ENCODE results near the gene GOLGA5. TPM values are rescaled to one million over a fixed set of nuclear protein-coding genes. Genes with fewer than 3 reads are reported as not detected.
A peak's percentile ranks its signal among the peaks of the same experiment; 100 is the strongest.
"Not testable (repeated sequence)": the region's sequence is repeated elsewhere in the genome, so short reads cannot be mapped to it uniquely, and the experiment has no call there.

Gene GOLGA5, protein sequence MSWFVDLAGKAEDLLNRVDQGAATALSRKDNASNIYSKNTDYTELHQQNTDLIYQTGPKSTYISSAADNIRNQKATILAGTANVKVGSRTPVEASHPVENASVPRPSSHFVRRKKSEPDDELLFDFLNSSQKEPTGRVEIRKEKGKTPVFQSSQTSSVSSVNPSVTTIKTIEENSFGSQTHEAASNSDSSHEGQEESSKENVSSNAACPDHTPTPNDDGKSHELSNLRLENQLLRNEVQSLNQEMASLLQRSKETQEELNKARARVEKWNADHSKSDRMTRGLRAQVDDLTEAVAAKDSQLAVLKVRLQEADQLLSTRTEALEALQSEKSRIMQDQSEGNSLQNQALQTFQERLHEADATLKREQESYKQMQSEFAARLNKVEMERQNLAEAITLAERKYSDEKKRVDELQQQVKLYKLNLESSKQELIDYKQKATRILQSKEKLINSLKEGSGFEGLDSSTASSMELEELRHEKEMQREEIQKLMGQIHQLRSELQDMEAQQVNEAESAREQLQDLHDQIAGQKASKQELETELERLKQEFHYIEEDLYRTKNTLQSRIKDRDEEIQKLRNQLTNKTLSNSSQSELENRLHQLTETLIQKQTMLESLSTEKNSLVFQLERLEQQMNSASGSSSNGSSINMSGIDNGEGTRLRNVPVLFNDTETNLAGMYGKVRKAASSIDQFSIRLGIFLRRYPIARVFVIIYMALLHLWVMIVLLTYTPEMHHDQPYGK
- polyA plus RNA-seq (2011; rRNA removed) (52.8 and 67.3 TPM in 2 replicates), polyA minus RNA-seq (2011; rRNA and poly(A)+ RNA removed) (21.2 and 38.3 TPM in 2 replicates)

DNA sequence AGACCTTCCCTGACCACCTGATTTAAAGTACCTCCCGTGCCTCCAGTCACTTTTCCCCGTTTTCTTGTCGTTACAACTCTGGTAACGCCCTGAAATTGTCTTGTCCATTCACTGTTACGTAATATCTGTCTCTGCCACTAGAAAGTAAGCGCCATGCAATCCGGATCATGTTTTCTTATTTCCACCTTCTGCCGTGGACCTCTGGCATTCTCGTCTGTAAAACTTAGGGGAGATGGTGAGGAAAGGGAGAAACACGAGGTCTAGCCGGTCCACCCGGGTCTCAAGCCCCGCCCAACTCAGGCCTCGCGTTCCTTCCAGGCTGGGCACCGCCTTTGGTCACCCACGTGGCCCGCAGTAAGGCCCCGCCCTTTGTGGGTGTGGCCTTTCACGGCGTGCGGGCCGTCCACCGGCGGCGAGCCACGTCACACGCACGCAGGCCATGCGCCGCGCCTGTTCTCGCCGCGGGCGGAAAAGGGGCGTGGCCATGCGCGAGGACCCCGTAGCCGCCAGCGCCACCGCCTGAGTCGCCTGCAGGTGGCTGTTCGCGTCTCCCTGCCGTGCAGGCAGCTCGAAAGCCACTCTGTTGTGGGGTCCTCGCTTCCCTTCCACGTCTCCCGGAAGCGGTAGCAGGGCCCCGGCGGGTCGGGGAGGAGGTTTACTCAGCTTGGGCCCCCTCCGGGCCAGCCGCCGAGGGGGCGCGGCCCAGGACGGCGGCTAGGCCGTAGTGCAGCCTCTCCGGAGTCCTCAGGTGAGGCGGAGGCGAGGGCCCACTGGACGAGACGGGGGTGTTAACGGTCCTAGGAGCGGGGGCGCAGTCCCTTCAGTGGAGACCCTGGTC lies at the start of gene GOLGA5:
TSS of gene GOLGA5 (plus strand) at position 597 of the 838 bp plus-strand sequence. CDS start 3,133 bp downstream, outside the sequence.
- DNase-seq (ENCODE audit: low read depth, low spot score), result peak; percentile 96
- CTCF ChIA-PET, result interaction anchor here (1.1 kb wide), 2 partner anchors 10 to 107 kb away, joined by 3 to 5 read pairs; no protein-coding TSS in a partner anchor
- Histone ChIP-seq H3K27ac (ENCODE audit: low read depth, low read length) (peak within 1 kb of the TSS; percentile 95), H3K27me3 (ENCODE audit: control insufficient read depth, insufficient read depth, low read length) (no peaks in the 10 kb centered on the region), H3K4me3 (ENCODE audit: low read depth, low read length) (peak within 1 kb of the TSS; percentile 99), H3K9me3 (ENCODE audit: control insufficient read depth, insufficient read depth, low read length) (no peaks in the 10 kb centered on the region; the same call in none of the 2 replicates)
- TF ChIP-seq, protein P1, sequence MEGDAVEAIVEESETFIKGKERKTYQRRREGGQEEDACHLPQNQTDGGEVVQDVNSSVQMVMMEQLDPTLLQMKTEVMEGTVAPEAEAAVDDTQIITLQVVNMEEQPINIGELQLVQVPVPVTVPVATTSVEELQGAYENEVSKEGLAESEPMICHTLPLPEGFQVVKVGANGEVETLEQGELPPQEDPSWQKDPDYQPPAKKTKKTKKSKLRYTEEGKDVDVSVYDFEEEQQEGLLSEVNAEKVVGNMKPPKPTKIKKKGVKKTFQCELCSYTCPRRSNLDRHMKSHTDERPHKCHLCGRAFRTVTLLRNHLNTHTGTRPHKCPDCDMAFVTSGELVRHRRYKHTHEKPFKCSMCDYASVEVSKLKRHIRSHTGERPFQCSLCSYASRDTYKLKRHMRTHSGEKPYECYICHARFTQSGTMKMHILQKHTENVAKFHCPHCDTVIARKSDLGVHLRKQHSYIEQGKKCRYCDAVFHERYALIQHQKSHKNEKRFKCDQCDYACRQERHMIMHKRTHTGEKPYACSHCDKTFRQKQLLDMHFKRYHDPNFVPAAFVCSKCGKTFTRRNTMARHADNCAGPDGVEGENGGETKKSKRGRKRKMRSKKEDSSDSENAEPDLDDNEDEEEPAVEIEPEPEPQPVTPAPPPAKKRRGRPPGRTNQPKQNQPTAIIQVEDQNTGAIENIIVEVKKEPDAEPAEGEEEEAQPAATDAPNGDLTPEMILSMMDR (IDR thresholded peaks at IDR 0.05; ENCODE audit: low read depth, low read length), result no peak
- POLR2A ChIA-PET, result no interaction called here

DNA sequence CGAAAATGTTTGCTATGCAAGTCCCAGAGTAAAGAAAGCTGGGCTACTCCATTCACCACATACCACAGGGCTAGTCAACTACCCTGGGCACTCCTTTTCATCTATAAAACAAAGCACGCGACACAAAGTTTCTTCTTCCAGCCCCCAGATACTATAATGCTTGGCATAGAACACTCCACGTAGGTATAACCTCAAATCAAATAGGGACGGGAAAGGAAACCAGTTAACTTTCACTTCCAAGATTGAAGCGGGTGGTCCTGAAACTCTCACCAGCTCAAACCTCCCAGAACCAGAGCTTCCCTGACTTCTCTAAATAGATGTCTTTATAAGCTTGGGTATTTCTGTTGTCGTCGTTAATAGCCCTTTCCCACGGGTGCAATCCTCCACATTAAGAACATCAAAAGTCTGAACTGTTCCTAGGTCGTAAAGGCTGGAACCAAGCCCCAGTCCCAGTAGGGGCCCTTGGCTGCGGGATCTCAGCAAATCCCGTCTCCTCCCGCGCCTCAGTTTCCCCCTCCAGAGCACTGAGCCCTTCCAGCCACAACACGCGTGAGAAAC lies 46.3 kb upstream of the GOLGA5 start:
- Histone ChIP-seq H3K9me3 (ENCODE audit: control insufficient read depth, insufficient read depth, low read length) (no peaks in the 10 kb centered on the region; the same call in 1 of the 2 replicates), H3K4me3 (ENCODE audit: low read depth, low read length) (peak overlapping the region; percentile 69), H3K27me3 (ENCODE audit: control insufficient read depth, insufficient read depth, low read length) (peaks cover 8% of the 10 kb centered on the region), H3K27ac (ENCODE audit: low read depth, low read length) (no peak overlapping the region)
- DNase-seq (ENCODE audit: low read depth, low spot score), result no peak
- ChIA-PET POLR2A (interaction anchor here (0.5 to 2.0 kb wide), 4 partner anchors 17 to 162 kb away, joined by 3 to 12 read pairs (median 6); no protein-coding TSS in a partner anchor), CTCF (no interaction called here)
- TF ChIP-seq, protein P1 (IDR thresholded peaks at IDR 0.05; ENCODE audit: low read depth, low read length), result no peak

DNA sequence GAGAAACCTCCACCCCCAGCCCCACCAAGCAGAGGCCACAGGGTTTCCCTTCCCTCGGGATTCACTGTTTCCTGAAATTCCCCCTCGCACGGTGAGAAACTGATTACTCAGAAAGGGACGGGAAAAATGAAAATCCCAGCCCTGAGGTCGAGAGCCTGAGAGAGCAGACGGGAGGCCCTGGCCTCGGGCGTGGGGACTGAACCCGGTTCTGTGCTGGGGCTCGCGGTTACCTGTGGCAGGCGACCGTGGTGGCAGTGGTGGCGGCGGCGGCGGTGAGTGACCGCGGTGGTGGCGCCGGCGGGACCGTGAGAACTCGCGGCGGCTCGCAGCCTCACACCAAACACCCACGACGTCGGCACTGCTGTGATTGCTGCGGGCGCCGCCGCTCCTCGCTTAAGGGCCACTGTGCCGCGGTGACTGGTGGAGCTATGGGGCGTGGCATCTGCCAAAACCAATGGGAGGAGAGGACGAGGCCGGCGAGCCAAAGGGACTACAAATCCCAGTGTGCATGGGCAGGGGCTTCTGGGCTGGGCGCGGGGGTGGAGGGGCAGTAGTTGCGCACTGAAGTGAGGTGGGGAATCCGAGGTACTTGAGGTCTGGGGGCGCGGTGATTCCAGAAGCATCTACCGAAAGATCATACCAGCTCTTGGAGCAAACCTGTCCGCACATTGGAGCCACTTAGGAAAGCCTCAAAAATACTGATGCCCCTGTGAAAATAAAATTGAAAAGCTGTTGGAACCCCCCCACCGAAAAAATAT lies 45.7 kb upstream of the GOLGA5 start, which contains the start of gene LGMN:
TSS of gene LGMN (minus strand) at position 369 of the 758 bp plus-strand sequence. CDS start 15,841 bp downstream, outside the sequence.
- Histone ChIP-seq H3K4me3 (ENCODE audit: low read depth, low read length) (peak within 1 kb of the TSS; percentile 69), H3K27me3 (ENCODE audit: control insufficient read depth, insufficient read depth, low read length) (peaks cover 8% of the 10 kb centered on the region), H3K9me3 (ENCODE audit: control insufficient read depth, insufficient read depth, low read length) (no peaks in the 10 kb centered on the region; the same call in 1 of the 2 replicates), H3K27ac (ENCODE audit: low read depth, low read length) (no peak within 1 kb of the TSS)
- TF ChIP-seq, protein P1 (IDR thresholded peaks at IDR 0.05; ENCODE audit: low read depth, low read length), result no peak
- peak; percentile 66 for DNase-seq (ENCODE audit: low read depth, low spot score)
- POLR2A ChIA-PET, result interaction anchor here (0.7 to 2.0 kb wide), 7 partner anchors 11 to 162 kb away, joined by 3 to 12 read pairs (median 4); no protein-coding TSS in a partner anchor
- CTCF ChIA-PET, result no interaction called here

DNA sequence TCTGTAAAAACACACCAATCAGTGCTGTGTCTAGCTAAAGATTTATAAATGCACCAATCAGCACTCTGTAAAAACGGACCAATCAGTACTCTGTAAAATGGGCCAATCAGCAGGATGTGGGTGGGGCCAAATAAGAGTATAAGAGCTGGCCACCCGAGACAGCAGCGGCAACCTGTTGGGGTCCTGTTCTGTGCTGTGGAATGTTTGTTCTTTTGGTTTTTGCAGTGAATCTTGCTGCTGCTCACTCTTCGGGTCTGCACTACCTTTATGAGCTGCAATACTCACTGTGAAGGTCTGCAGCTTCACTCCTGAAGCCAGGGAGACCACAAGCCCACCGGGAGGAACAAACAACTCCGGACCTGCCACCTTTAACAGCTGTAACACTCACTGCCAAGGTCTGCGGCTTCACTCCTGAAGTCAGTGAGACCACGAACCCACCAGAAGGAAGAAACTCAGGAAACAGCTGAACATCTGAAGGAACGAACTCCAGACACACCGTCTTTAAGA lies 43.8 kb upstream of the GOLGA5 start:
- CTCF ChIA-PET, result interaction anchor here (0.6 to 1.3 kb wide), 2 partner anchors 34 to 423 kb away, joined by 4 to 5 read pairs; no protein-coding TSS in a partner anchor
- H3K27ac ChIP-seq (ENCODE audit: low read depth, low read length); DNase-seq (ENCODE audit: low read depth, low spot score); H3K9me3 ChIP-seq (ENCODE audit: control insufficient read depth, insufficient read depth, low read length); POLR2A ChIA-PET; H3K4me3 ChIP-seq (ENCODE audit: low read depth, low read length): not testable (repeated sequence)
- peaks cover 10% of the 10 kb centered on the region for H3K27me3 ChIP-seq (ENCODE audit: control insufficient read depth, insufficient read depth, low read length)
